Subcutaneous adipose tissue (tissue), 4 donors: Measurements from ENCODE around the gene UBE2J1. TPM values are rescaled to one million over a fixed set of nuclear protein-coding genes. Genes with fewer than 3 reads are reported as not detected.

Experiments
- total RNA-seq, 4 donors: library from RNA; depleted of rRNA; stranded (reverse); fragments of >200 nt; gene quantifications; one replicate each; pipeline ENCODE4 v1.1.0, GENCODE V29; 2016
- TF ChIP-seq, protein P1 (sequence below): fragments of 450-650 bp; IDR thresholded peaks from one replicate; pipeline ENCODE4 v1.5.1; 2016; ENCODE audit warnings: low read depth, mild to moderate bottlenecking, control low read depth, antibody characterized with exemption, moderate library complexity

UBE2J1 gene
- total RNA-seq, 4 donors from 2014 or later: 20.9 to 48.3 (median 27.8) TPM

DNA sequence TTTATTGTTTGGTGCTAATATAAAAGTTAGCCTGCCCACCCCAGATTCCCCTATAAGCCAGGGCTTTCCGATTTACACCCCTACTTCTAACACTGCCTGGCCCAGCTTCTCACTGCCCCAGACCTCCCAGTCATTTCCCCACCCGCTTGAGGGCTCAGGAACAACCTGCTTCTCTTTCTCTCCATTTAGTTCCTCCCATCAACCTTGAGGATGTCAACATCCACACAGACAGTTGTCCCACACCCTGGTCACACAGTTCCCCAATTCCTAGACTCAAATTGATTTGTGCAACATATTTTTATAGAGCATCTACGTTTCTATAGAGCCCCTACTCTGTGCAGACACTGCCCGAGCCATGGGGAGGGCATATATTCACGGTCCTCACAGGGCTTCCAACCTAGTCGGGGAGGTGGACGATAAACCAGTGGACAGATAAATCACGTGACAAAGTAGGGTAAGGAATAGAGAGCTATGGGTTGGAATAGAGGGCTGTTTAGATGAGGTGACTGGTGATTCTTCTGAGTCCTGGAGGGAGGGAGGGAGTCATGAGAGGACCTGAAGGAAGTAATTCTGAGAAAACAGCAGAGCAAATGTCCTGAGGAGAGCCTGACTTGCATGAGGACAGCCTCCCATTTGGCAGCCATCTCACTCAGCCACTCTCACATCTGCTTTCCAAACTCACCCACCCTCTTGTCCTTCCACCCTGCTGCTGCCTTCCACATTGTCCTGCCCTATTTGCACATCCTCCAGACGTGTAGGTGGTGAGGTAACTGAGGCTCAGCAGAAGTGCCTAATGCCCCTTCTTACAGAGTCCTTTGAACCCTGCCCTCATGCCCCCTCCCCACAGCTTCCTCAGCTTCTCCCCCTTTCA, 43.8 kb downstream of the UBE2J1 start:
- TF ChIP-seq, protein P1, sequence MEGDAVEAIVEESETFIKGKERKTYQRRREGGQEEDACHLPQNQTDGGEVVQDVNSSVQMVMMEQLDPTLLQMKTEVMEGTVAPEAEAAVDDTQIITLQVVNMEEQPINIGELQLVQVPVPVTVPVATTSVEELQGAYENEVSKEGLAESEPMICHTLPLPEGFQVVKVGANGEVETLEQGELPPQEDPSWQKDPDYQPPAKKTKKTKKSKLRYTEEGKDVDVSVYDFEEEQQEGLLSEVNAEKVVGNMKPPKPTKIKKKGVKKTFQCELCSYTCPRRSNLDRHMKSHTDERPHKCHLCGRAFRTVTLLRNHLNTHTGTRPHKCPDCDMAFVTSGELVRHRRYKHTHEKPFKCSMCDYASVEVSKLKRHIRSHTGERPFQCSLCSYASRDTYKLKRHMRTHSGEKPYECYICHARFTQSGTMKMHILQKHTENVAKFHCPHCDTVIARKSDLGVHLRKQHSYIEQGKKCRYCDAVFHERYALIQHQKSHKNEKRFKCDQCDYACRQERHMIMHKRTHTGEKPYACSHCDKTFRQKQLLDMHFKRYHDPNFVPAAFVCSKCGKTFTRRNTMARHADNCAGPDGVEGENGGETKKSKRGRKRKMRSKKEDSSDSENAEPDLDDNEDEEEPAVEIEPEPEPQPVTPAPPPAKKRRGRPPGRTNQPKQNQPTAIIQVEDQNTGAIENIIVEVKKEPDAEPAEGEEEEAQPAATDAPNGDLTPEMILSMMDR: no peak

DNA sequence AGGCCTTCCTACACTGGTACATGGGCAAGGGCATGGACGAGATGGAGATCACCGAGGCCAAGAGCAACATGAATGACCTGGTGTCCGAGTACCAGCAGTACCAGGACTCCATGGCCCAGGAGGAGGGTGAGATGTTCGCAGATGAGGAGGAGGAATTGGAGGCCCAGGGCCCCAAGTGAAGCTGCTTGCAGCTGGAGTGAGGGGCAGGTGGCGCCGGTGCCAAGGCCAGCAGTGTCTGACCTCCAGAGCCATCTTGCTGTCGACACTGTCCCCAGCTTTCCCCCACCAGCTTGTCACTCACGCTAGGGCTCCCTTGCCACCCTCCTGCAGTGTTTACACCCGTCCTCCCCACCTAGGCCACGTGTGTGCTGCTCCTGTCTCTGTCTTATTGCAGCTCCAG, 49.6 kb downstream of the UBE2J1 start:
- TF ChIP-seq, protein P1: no peak

DNA sequence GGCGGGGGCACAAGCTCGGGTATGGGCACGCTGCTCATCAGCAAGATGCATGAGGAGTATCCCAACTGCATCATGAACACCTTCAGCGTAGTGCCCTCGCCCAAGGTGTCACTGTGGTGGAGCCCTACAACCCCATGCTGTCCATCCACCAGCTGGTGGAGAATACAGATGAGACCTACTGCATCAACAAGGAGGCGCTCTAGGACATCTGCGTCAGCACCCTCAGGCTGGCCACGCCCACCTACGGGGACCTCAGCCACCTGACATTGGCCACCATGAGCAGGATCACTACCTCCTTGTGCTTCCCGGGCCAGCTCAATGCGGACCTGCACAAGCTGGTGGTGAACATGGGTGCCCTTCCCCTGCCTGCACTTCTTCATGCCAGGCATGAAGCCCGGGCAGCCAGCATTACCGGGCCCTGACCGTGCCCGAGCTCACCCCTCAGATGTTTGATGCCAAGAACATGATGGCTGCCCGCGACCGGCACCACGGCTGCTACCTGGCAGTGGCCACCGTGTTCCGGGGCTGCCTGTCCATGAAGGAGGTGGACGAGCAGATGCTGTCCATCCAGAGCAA, 50.2 kb downstream of the UBE2J1 start:
- TF ChIP-seq, protein P1: no peak

DNA sequence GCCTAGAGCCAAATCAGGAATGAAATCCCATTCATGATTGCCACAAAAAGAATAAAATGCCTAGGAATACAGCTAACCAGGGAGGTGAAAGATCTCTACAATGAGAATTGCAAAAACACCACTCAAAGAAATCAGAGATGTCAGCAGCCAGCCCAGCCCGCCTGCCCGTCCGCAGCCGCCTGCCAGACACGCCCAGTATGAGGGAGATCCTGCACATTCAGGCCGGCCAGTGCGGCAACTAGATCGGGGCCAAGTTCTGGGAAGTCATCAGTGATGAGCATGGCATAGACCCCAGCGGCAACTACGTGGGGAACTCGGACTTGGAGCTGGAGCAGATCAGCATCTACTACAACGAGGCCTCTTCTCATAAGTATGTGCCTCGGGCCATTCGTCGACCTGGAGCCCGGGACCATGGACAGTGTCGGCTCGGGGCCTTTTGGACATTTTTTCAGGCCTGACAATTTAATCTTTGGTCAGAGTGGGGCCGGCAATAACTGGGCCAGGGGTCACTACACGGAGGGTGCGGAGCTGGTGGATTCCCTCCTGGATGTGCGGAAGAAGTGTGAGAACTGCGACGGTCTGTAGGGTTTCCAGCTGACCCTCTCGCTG, 50.8 kb downstream of the UBE2J1 start:
- TF ChIP-seq, protein P1: no peak

GRCh38 chr6:89299466-89299850, 53.1 kb downstream of the UBE2J1 start:
- TF ChIP-seq, protein P1: no peak

GRCh38 chr6:89298680-89299465, 53.6 kb downstream of the UBE2J1 start:
- TF ChIP-seq, protein P1: no peak
